Tibial nerve (tissue), 4 donors: ENCODE data around the gene TFAM. TPM values are rescaled to one million over a fixed set of nuclear protein-coding genes. Genes with fewer than 3 reads are reported as not detected.

ENCODE experiments used
- DNase-seq, 2 donors: peaks; one replicate each; pipeline ENCODE4 v3.0.0-alpha.2; 2019; ENCODE audit warnings: low spot score in 2 of 2
- H3K27ac ChIP-seq, 4 donors: fragments of 200-600 bp; sonication (generic) in 3 of 4; one replicate each; pipeline ENCODE4 v1.5.1; 2017 to 2019; ENCODE audit warnings: mild to moderate bottlenecking in 1 of 4
- H3K27me3 ChIP-seq, 2 donors: fragments of 200-600 bp; sonication (generic) in 1 of 2; one replicate each; pipeline versions ENCODE4 v1.5.1 to v1.6.0; 2017 to 2019
- H3K36me3 ChIP-seq, 3 donors: fragments of 200-600 bp; sonication (generic); one replicate each; pipeline ENCODE4 v1.5.1; 2018 to 2019
- H3K4me1 ChIP-seq, 4 donors: fragments of 200-600 bp; sonication (generic) in 3 of 4; one replicate each; pipeline ENCODE4 v1.5.1; 2017 to 2019
- H3K4me3 ChIP-seq, 4 donors: fragments of 200-600 bp; sonication (generic) in 3 of 4; one replicate each; pipeline ENCODE4 v1.5.1; 2017 to 2019; ENCODE audit warnings: mild to moderate bottlenecking in 1 of 4, moderate library complexity in 1 of 4
- H3K9me3 ChIP-seq, 4 donors: fragments of 200-600 bp; sonication (generic) in 3 of 4; one replicate each; pipeline ENCODE4 v1.5.1; 2017 to 2019
- CTCF ChIP-seq, 5 experiments: fragments of 200-600 bp in 3 of 5; fragments of 450-650 bp in 2 of 5; sonication (generic) in 3 of 5; IDR thresholded peaks; one replicate each; pipeline ENCODE4 v1.5.1; 2016 to 2019; ENCODE audit warnings: antibody characterized with exemption in 5 of 5, mild to moderate bottlenecking in 3 of 5, moderate library complexity in 2 of 5
- EP300 ChIP-seq, 2 donors: sonication (generic); formaldehyde crosslinking; IDR thresholded peaks; one replicate each; pipeline ENCODE4 v1.6.1; 2017; ENCODE audit warnings: antibody characterized with exemption in 2 of 2, mild to moderate bottlenecking in 1 of 2
- POLR2A ChIP-seq, 2 donors: fragments of 450-650 bp; IDR thresholded peaks; one replicate each; pipeline ENCODE4 v1.6.1; 2017; ENCODE audit warnings: antibody characterized with exemption in 2 of 2, mild to moderate bottlenecking in 2 of 2, moderate library complexity in 2 of 2
- WGBS, 2 donors: methylation state at CpG; one replicate each; pipeline ENCODE4 v1.1.5; 2018; 5-methylcytosine and 5-hydroxymethylcytosine counted together
- total RNA-seq, 4 donors: library from RNA; depleted of rRNA; stranded (reverse); fragments of >200 nt; gene quantifications; one replicate each; pipeline ENCODE4 v1.1.0, GENCODE V29; 2016

TFAM gene
- total RNA-seq, 4 donors from 2014 or later, result 9.6 to 35.6 (median 13.8) TPM

GRCh38 chr10:58348571-58349033 is 36.6 kb upstream of the TFAM start:
- Histone ChIP-seq H3K27ac (no peak overlapping the region), H3K9me3 (no peaks in the 10 kb centered on the region), H3K36me3 (no peaks in the 10 kb centered on the region), H3K4me1 (peaks cover 0 to 32% (median 0%) of the 10 kb centered on the region in 4 donors), H3K4me3 (no peak overlapping the region), H3K27me3 (no peaks in the 10 kb centered on the region)
- TF ChIP-seq POLR2A (IDR thresholded peaks at IDR 0.05) (no peak), EP300 (IDR thresholded peaks at IDR 0.05) (no peak), CTCF (IDR thresholded peaks at IDR 0.05) (no peak)
- DNase-seq, result no peak
- 48 to 61% methylated on average over 2 of the region's 2 CpGs for WGBS, 2 donors

- H3K9me3 ChIP-seq, result no peaks in the 10 kb centered on the region
- no peaks in the 10 kb centered on the region for H3K36me3 ChIP-seq
- H3K27ac ChIP-seq, result no peak overlapping the region
- 91 to 93% methylated on average over 2 of the region's 2 CpGs for WGBS, 2 donors
- peaks cover 0 to 33% (median 0%) of the 10 kb centered on the region in 4 donors for H3K4me1 ChIP-seq
- no peaks in the 10 kb centered on the region for H3K27me3 ChIP-seq
- no peak overlapping the region for H3K4me3 ChIP-seq
- DNase-seq, result no peak
- no peak for TF ChIP-seq POLR2A (IDR thresholded peaks at IDR 0.05)
- no peak for TF ChIP-seq CTCF (IDR thresholded peaks at IDR 0.05)
- TF ChIP-seq EP300 (IDR thresholded peaks at IDR 0.05), result no peak
Observed at GRCh38 chr10:58350023-58350422, 35.2 kb upstream of the TFAM start.

- Histone ChIP-seq H3K27ac (no peak overlapping the region), H3K4me3 (no peak overlapping the region), H3K9me3 (no peaks in the 10 kb centered on the region), H3K36me3 (no peaks in the 10 kb centered on the region), H3K4me1 (peaks cover 0 to 36% (median 0%) of the 10 kb centered on the region in 4 donors), H3K27me3 (no peaks in the 10 kb centered on the region)
- WGBS, 2 donors, result 75 to 78% methylated on average over 6 of the region's 6 CpGs
- no peak for TF ChIP-seq EP300 (IDR thresholded peaks at IDR 0.05)
- no peak for TF ChIP-seq CTCF (IDR thresholded peaks at IDR 0.05)
- TF ChIP-seq POLR2A (IDR thresholded peaks at IDR 0.05), result no peak
- DNase-seq, result no peak
Observed at GRCh38 chr10:58350619-58351323, 34.4 kb upstream of the TFAM start.

- WGBS, 2 donors, result 87 to 90% methylated on average over 7 of the region's 7 CpGs
- Histone ChIP-seq H3K27me3 (no peaks in the 10 kb centered on the region), H3K4me3 (no peak overlapping the region), H3K9me3 (no peaks in the 10 kb centered on the region), H3K27ac (no peak overlapping the region), H3K4me1 (peaks cover 0 to 36% (median 0%) of the 10 kb centered on the region in 4 donors), H3K36me3 (no peaks in the 10 kb centered on the region)
- TF ChIP-seq EP300 (IDR thresholded peaks at IDR 0.05), result no peak
- TF ChIP-seq POLR2A (IDR thresholded peaks at IDR 0.05), result no peak
- no peak for TF ChIP-seq CTCF (IDR thresholded peaks at IDR 0.05)
- no peak for DNase-seq
Observed at GRCh38 chr10:58351616-58352578, 33.3 kb upstream of the TFAM start.
